OCI-M2 (cell line): ENCODE results near the gene COLEC11.

Experiments
- DNase-seq: peaks from one replicate; lab custom pipeline; 2025; ENCODE audit not compliant: unreplicated experiment; lab: John Stamatoyannopoulos, UW

COLEC11 gene

GRCh38 chr2:3637311-3637675 is 42.4 kb downstream of the COLEC11 start:
- no peak for DNase-seq

GRCh38 chr2:3637692-3638455 is 43.0 kb downstream of the COLEC11 start:
- no peak for DNase-seq

GRCh38 chr2:3638456-3638810 is 43.5 kb downstream of the COLEC11 start:
- no peak for DNase-seq

GRCh38 chr2:3639015-3639630 is 44.2 kb downstream of the COLEC11 start:
- DNase-seq = no peak

GRCh38 chr2:3639653-3640052 is 44.7 kb downstream of the COLEC11 start:
- no peak for DNase-seq

GRCh38 chr2:3641181-3641580 is 46.3 kb downstream of the COLEC11 start:
- no peak for DNase-seq

- no peak for DNase-seq
Observed at GRCh38 chr2:3641841-3642421, 47.0 kb downstream of the COLEC11 start.

GRCh38 chr2:3642521-3643215 is 47.8 kb downstream of the COLEC11 start:
- no peak for DNase-seq

GRCh38 chr2:3643371-3644245 is 48.7 kb downstream of the COLEC11 start:
- no peak for DNase-seq

- no peak for DNase-seq
Observed at GRCh38 chr2:3644246-3644525, 49.3 kb downstream of the COLEC11 start.

GRCh38 chr2:3644891-3645605 is 50.1 kb downstream of the COLEC11 start:
- DNase-seq = no peak

GRCh38 chr2:3645745-3646389 is 51.0 kb downstream of the COLEC11 start:
- no peak for DNase-seq

GRCh38 chr2:3646446-3646845 is 51.5 kb downstream of the COLEC11 start:
- no peak for DNase-seq

GRCh38 chr2:3647246-3647645 is 52.3 kb downstream of the COLEC11 start:
- no peak for DNase-seq

GRCh38 chr2:3647831-3648651 is 53.1 kb downstream of the COLEC11 start:
- no peak for DNase-seq

- DNase-seq = no peak
Observed at GRCh38 chr2:3648652-3649177, 53.8 kb downstream of the COLEC11 start.

GRCh38 chr2:3649581-3649980 is 54.7 kb downstream of the COLEC11 start:
- no peak for DNase-seq

GRCh38 chr2:3650140-3650920 is 55.4 kb downstream of the COLEC11 start:
- no peak for DNase-seq
